WI38 (cell line): ENCODE data around the gene TMEM212.
"Not testable (repeated sequence)": the region's sequence is repeated elsewhere in the genome, so short reads cannot be mapped to it uniquely, and the experiment has no call there.

Source experiments
- H3K4me3 ChIP-seq: 2 replicates; pipeline ENCODE4 v1.5.1; 2011; ENCODE audit warnings: low read depth, mild to moderate bottlenecking, control low read depth, low read length
- CTCF ChIP-seq: IDR thresholded peaks from 2 replicates; pipeline ENCODE4 v1.5.1; 2012; ENCODE audit warnings: low read depth, mild to moderate bottlenecking, control low read depth, low read length

TMEM212 gene

GRCh38 chr3:171901615-171902312 is 58.6 kb downstream of the TMEM212 start:
- no peak overlapping the region for H3K4me3 ChIP-seq
- TF ChIP-seq CTCF: no peak

- H3K4me3 ChIP-seq: no peak overlapping the region
- TF ChIP-seq CTCF: no peak
Measured at GRCh38 chr3:171904829-171905228, 61.7 kb downstream of the TMEM212 start.

- not testable (repeated sequence) for H3K4me3 ChIP-seq
Measured at GRCh38 chr3:171906503-171906902, 63.4 kb downstream of the TMEM212 start.

GRCh38 chr3:171906951-171907676 is 64.0 kb downstream of the TMEM212 start:
- no peak for TF ChIP-seq CTCF
- H3K4me3 ChIP-seq: no peak overlapping the region

GRCh38 chr3:171907761-171908160 is 64.6 kb downstream of the TMEM212 start:
- H3K4me3 ChIP-seq: no peak overlapping the region
- no peak for TF ChIP-seq CTCF

- no peak overlapping the region for H3K4me3 ChIP-seq
- no peak for TF ChIP-seq CTCF
Measured at GRCh38 chr3:171908731-171909130, 65.6 kb downstream of the TMEM212 start.
